HG03520 (cell line): ENCODE measurements around the gene SEPTIN2.
A peak's percentile ranks its signal among the peaks of the same experiment; 100 is the strongest.
"Not testable (repeated sequence)": the region's sequence is repeated elsewhere in the genome, so short reads cannot be mapped to it uniquely, and the experiment has no call there.

ENCODE experiments used
- ATAC-seq: cut with Tn5 transposase; IDR thresholded peaks from one replicate; pipeline ENCODE4 v1.9.1; 2021; ENCODE audit warnings: mild to moderate bottlenecking, moderate library complexity; ENCODE audit not compliant: unreplicated experiment

The SEPTIN2 gene

DNA sequence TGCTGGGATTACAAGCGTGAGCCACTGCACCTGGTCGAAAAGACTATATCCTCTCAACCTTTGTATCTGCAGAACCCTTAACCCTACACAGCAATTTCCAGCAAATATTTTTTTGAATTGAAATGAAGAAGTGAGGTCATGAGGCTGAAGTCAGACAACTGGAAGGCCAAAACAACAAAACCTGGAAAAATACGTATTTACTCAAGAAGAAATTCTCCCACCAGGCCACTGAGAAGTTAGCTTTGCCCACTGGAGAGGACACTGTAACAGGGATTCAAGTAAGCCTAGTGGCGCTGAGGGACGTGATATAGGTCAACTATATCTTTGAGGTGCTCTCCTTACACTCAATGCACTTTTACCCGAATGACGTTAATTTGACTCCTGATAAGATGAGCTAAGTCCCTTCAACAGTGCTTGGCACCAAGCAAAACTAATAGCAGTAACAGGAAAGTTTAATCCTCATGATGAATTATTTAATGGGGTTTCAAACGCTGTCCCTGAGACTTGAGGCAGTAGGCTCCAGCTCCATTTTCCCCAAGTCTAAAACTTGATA is 2.1 kb upstream of the SEPTIN2 start:
- no peak for ATAC-seq

DNA sequence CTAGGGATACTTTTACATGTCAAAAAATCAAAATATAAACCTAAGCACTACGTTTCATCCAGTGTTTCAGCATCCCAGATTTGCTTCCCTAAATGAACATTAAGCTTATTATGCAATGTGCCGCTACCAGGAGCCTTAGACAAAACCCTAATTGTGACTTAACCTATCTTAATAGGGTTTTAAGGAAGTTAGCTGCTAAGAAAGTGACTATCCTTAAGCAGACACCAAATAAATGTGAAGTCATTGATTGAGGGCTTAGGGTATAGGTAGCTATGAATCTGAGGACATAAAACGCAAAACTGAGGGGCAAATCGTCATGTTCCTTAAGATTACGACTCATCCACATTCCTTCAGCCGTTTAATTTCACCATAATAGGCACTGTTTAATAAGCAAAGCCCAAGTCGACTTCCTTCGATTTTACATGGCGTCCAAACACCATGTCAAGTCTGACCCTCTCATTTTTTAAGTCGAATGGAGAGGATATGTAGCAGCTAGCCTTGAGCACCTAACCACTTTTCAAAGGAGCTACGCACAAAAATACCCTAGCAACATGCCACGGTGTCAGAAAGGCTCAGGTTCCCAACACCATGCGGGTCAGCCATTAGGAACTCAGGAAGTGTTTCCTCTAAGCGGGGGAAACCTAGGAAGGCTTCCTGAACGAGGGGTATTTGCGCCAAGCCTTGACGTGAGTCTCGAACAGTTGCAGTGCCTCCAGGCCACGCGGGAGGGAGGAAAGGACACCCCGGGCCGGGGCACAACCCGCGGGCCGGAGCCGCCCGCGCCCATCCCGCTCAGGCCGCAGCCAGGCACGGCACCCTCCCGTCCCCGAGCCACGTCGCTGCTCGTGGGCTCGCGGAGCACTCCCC is 1.3 kb upstream of the SEPTIN2 start:
- ATAC-seq: no peak

DNA sequence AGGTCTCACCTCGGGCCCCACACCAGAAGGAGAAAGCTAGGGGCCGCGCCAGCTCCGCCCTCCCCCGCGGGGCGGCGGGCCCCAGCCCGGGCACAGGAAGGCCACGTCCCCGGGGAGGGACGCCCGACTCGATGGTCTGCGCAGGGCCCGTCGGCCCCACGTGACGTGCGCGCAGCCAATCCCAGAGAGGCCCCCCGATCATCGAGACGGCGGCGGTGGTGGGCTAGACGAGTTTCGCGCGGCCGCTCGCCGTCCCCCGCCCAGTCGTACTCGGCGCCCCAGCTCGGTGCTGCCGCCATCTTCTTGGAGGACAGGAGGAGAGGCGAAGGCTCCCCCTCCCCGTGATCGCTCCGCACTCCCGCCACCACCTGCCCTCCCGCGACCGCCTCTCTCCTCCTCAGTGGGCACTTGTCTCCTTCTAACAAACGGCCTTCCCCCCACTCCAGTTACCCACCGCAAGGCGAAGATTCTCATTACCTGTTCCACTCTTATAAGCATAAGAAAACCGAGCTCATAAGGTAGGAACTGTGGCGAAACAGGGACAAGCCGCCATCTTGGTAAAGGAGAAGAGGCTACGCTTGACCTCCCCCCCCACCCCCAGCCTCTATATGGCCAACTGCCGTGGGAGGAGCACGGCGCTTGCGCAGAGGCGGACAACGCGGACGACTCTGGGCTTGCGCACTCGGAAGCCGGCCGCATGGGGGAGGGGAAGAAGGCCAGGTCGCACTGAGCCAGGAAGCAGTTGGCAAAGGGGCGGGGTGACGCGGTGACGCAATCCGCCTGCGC is 439 bp upstream of the SEPTIN2 start, which contains the start of gene HDLBP:
Gene HDLBP, minus strand, starts transcription at position 580 of the 786 bp plus-strand sequence. CDS start 48,803 bp downstream, outside the sequence.
- ATAC-seq: peak; percentile 61

DNA sequence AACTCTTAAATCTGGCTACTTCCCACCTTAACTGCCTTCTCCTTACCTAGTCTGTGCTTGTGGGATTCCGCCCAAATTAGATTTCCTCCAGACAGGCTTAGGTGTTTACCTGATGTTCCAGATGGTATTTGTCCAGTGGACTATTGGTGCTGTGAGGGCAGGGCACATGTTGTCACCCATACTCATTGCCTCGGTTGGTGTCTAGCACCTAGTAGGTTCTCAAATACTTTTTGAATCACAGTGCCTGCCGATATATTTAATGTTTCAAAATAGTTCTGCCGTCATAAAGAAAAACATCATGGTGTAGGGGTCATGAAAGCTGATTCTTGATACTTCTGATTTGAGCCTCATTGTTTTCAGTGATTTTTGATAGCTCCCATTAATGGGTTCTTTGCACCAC is 1.1 kb downstream of the SEPTIN2 start:
- no peak for ATAC-seq

DNA sequence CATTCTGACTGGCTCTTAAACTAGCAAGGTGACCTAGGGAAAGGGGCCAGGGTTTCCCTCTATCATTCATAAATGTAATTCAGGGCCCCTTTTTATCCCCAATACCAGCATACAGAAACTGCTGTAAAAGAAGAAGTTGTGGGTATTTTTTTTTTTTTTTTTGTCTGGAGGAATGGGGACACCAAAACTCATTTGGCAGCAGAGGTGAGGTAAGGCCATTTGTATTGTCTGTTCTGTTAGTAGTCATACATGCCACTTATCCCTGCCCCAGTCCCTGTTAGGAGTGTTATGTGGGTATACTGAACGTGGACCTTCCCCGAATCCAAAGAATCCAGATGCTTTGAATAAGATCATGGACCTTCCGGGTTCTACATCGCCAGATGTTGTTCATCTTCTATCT is 1.7 kb downstream of the SEPTIN2 start:
- no peak for ATAC-seq

GRCh38 chr2:241318830-241319229 is 3.1 kb downstream of the SEPTIN2 start:
- not testable (repeated sequence) for ATAC-seq

DNA sequence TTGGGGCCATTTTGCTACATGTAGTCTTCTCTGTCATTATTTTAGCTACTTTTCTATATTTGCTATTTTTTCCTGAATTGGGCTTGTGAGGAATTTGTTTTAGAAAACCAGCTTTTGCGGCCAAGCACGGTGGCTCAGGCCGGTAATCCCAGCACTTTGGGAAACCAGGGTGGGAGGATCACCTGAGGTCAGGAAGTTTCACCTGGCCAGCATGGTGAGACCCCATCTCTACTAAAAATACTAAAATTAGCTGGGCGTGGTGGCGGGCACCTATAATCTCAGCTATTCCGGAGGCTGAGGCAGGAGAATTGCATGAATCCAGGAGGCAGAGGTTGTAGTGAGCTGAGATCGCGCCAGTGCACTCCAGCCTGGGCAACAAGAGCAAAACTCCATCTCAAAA is 4.7 kb downstream of the SEPTIN2 start:
- ATAC-seq: no peak

- ATAC-seq: no peak
Observed at GRCh38 chr2:241321033-241321432, 5.3 kb downstream of the SEPTIN2 start.

GRCh38 chr2:241321886-241322285 is 6.2 kb downstream of the SEPTIN2 start:
- no peak for ATAC-seq

DNA sequence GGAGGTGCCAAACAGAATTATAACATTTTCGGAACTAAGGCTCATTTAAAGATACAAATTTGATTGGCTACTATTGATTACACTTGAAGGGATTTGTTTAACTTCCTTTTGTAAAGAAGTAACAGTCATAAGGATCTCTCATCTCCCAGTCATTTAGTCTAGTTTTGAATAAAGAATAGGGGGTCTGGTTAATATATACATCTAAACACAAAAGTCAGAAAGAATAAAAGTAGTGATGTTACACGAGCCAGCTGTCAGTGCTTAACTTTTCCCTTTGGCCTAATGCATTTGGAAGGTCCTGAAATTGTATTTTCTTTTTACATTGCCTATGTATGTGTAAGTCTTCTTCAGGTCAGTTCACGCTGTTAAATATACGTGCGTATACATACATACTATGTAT is 8.1 kb downstream of the SEPTIN2 start:
- ATAC-seq: no peak

GRCh38 chr2:241324775-241325174 is 9.1 kb downstream of the SEPTIN2 start:
- no peak for ATAC-seq

DNA sequence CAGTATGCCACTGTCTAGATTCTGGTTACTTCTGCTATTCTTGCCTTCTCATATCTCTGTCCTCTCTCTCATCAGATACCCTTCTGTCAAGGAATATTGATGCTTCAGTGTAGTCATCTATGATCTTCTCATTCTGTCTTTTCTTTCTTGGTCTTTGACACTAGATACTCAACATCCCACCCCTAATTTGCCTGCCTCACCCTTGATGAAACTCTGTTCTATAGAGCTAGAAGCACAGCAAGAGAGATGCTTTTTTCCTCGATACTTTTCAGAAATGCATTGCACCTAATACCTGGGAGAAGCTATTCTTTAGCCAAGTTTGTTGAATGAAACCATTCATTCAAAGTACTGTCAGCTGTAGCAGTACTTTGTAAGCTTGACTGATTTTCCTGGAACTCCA is 9.5 kb downstream of the SEPTIN2 start:
- ATAC-seq: no peak

GRCh38 chr2:241329669-241330615 is 14.2 kb downstream of the SEPTIN2 start:
- no peak for ATAC-seq

DNA sequence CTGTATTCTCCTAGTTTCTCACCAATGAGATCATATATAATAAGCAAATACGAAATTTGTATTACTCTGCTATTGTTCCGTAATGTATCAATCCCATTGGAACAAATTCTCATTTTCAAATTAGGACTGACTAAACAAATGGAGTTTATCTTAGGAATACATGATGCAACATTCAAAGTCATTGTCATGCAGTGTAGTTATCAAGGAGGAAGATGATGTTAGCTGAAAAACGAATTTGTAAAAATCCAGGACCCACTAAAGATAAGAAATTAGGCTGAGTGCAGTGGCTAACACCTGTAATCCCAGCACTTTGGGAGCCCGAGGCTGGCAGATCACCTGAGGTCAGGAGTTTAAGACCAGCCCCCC is 14.9 kb downstream of the SEPTIN2 start:
- ATAC-seq: no peak

DNA sequence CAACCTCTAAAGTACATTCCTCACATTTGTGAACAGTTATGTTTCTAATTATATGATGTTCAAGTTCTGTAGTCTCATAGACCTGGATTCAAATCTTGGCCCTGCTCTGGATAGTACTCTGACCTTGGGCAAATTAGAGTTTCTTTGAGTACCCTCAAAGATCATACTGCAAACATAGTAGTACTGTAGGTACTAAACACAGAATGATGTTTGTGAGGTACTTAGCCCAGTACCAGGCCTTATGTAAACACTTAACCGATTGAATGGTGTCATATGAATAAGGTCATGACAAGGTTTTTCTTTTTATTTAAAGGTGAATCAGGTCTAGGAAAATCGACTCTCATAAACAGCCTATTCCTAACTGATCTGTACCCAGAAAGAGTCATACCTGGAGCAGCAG is 19.1 kb downstream of the SEPTIN2 start:
- no peak for ATAC-seq

DNA sequence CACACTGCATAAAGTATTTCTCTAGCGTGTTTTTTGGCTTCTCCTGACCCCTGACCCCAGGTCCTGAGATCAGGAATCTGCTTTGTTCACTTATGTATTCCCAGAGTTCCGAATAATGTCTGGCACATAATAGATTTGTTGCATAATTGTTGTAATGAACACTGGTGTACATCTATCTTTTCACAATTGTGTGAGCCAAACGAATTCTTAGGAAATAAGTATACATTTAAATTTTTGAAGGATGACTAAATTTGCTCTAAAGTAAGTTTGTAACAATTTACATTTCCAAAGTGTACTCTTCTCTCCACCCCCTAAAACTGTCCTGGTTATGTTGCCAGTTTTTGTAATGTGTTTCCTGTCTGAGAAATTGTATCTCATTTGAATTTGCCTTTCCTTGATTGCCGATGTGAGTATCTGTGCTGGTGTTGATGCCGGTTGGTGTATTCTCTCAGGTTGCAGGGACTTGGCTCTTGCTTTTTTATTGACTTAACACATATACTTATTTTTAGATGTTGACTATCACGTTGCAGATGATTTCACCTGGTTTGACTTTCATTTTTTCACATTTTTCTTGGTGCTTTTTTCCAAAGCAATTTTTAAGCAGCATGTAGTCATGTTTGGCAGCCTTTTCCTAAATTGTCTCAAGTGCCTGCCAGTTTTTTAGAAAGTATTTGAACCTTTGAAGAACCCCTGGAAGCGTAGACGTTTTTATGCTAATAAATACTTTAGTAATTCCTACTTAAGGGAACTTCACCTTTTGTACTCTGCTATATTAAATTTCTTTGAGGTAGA is 24.3 kb downstream of the SEPTIN2 start:
- no peak for ATAC-seq

GRCh38 chr2:241340631-241341163 is 25.0 kb downstream of the SEPTIN2 start:
- no peak for ATAC-seq

GRCh38 chr2:241344925-241345651 is 29.4 kb downstream of the SEPTIN2 start:
- no peak for ATAC-seq

DNA sequence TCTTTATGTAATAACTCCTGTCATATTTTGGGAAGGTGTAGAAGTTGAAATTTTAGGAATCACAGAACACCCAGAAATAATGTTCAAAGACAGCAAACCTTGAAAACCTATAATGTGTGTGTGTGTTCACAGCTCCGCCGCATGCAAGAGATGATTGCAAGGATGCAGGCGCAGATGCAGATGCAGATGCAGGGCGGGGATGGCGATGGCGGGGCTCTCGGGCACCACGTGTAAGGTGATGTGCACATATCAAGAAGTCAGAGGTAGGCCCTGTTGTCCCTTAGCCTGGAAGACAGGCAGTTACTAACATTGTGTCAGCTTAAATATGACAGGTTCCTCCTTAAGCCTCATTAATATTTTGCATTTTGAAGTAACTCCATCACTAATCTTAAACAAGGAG is 34.2 kb downstream of the SEPTIN2 start:
- ATAC-seq: no peak
